ENCODE data around the gene CDV3. TPM values are rescaled to one million over a fixed set of nuclear protein-coding genes. Genes with fewer than 3 reads are reported as not detected.

Gene CDV3
- total RNA-seq, 2 experiments from 2014 or later, result 171 to 296 TPM

DNA sequence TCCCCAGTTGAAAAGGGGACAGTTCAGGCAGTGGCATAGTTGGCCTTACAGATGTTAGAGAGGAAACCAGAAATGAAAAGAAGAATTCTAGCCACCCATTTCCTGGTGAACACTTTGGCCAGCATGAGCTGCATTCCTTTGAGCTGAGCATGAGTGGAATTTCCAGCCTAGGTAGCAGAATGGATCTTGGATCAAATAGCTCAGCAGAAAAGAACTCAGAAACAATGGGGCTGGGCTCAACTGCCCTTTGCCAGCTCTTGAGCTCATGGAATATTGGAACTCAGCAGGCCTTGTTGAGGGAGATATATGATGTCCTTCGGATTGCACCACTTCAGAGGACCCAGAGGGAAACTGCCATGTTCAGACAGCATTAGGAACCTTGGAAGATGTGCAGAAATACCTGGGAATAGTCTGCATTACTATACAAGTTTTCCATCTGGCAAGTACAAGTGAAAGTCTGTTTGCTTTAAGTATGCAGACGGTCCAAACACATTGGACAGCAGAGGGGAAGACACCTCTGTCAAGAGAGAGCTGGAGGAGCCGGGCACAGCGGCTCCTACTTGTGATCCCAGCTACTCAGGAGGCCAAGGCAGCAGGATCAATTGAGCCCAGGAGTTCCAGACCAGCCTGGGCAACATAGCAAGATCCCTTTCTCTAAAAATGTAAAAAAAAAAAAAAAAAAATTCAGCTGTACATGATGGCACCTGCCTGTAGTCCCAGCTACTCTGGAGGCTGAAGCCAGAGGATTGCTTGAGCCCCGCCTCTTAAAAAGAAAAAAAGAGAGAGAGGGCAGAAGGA is 3.1 kb upstream of the CDV3 start:
- Histone ChIP-seq H3K4me3 (ENCODE audit: low read depth, low read length, poor library complexity, severe bottlenecking) (no peak overlapping the region), H2AFZ (ENCODE audit: low read length) (no peak overlapping the region), H3K9me3 (ENCODE audit: low read length) (no peaks in the 10 kb centered on the region), H3K9me2 (ENCODE audit: insufficient read depth, low read length) (no peaks in the 10 kb centered on the region), H3K79me2 (ENCODE audit: insufficient read depth, low read depth, low read length) (peaks cover 12% of the 10 kb centered on the region), H3K36me3 (ENCODE audit: insufficient read depth, low read length) (peaks cover 11% of the 10 kb centered on the region), H3K27ac (ENCODE audit: low read depth, low read length, poor library complexity, severe bottlenecking) (no peak overlapping the region), H3K4me1 (ENCODE audit: insufficient read depth, low read length, poor library complexity, severe bottlenecking) (peaks cover 64% of the 10 kb centered on the region), H3K4me2 (ENCODE audit: low read length) (peak overlapping the region; percentile 15; the same call in 1 of the 2 replicates), H4K20me1 (ENCODE audit: insufficient read depth, low read length) (peaks cover 10% of the 10 kb centered on the region)
- TF ChIP-seq EZH2phosphoT487 (IDR thresholded peaks at IDR 0.05; ENCODE audit: borderline replicate concordance, low read depth, low read length), result no peak
- no TSS peak for BruUV-seq (replicated peaks)
- ChIA-PET POLR2A (interaction anchor here (0.6 to 6.6 kb wide), 8 partner anchors 9 to 105 kb away, joined by 3 to 79 read pairs (median 4); no protein-coding TSS in a partner anchor), CTCF (ENCODE audit: unreplicated experiment) (interaction anchor here (0.6 to 0.8 kb wide), 3 partner anchors 17 to 121 kb away, joined by 3 to 4 read pairs (median 3); no protein-coding TSS in a partner anchor)
- peak; percentile 18 for DNase-seq (ENCODE audit: low spot score)
- intact Hi-C loops (cut with micrococcal nuclease; ENCODE audit: unreplicated experiment), result loop anchor here (10.0 kb wide), 1 partner anchor 234 kb away; the partner anchor contains the start of gene SRPRB

DNA sequence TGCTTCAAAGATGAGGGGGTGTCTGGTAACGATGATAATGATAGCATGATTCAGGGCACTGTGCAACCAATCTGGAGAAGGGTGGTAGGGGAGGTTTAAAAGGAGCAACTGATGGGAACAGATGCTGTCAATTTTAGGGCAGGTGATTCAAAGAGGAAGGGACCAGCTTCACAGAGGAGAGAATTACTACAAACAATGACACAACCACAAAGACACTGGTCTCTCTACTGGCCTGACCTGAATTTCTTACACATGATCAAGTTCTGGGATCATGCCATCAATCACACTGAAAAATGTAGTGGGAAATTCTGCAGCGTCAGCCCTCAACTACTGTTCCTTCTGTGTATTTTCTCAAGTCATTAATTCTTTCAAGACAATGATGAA is 2.6 kb upstream of the CDV3 start:
- Histone ChIP-seq H3K4me1 (ENCODE audit: insufficient read depth, low read length, poor library complexity, severe bottlenecking) (peaks cover 68% of the 10 kb centered on the region), H3K4me3 (ENCODE audit: low read depth, low read length, poor library complexity, severe bottlenecking) (no peak overlapping the region), H3K79me2 (ENCODE audit: insufficient read depth, low read depth, low read length) (peaks cover 17% of the 10 kb centered on the region), H4K20me1 (ENCODE audit: insufficient read depth, low read length) (peaks cover 16% of the 10 kb centered on the region), H3K4me2 (ENCODE audit: low read length) (no peak overlapping the region), H2AFZ (ENCODE audit: low read length) (no peak overlapping the region), H3K9me3 (ENCODE audit: low read length) (no peaks in the 10 kb centered on the region), H3K9me2 (ENCODE audit: insufficient read depth, low read length) (no peaks in the 10 kb centered on the region), H3K27ac (ENCODE audit: low read depth, low read length, poor library complexity, severe bottlenecking) (no peak overlapping the region), H3K36me3 (ENCODE audit: insufficient read depth, low read length) (peaks cover 17% of the 10 kb centered on the region)
- intact Hi-C loops (cut with micrococcal nuclease; ENCODE audit: unreplicated experiment), result loop anchor here (10.0 kb wide), 1 partner anchor 234 kb away; the partner anchor contains the start of gene SRPRB
- no TSS peak for BruUV-seq (replicated peaks)
- TF ChIP-seq EZH2phosphoT487 (IDR thresholded peaks at IDR 0.05; ENCODE audit: borderline replicate concordance, low read depth, low read length), result no peak
- TF ChIP-seq, protein P1, sequence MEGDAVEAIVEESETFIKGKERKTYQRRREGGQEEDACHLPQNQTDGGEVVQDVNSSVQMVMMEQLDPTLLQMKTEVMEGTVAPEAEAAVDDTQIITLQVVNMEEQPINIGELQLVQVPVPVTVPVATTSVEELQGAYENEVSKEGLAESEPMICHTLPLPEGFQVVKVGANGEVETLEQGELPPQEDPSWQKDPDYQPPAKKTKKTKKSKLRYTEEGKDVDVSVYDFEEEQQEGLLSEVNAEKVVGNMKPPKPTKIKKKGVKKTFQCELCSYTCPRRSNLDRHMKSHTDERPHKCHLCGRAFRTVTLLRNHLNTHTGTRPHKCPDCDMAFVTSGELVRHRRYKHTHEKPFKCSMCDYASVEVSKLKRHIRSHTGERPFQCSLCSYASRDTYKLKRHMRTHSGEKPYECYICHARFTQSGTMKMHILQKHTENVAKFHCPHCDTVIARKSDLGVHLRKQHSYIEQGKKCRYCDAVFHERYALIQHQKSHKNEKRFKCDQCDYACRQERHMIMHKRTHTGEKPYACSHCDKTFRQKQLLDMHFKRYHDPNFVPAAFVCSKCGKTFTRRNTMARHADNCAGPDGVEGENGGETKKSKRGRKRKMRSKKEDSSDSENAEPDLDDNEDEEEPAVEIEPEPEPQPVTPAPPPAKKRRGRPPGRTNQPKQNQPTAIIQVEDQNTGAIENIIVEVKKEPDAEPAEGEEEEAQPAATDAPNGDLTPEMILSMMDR (conservative IDR thresholded peaks at IDR 0.05; ENCODE audit: low read length), result no peak
- CTCF ChIA-PET (ENCODE audit: unreplicated experiment), result interaction anchor here (0.6 kb wide), 1 partner anchor 16 kb away, joined by 3 read pairs; no protein-coding TSS in a partner anchor
- POLR2A ChIA-PET, result interaction anchor here (0.6 to 6.6 kb wide), 6 partner anchors 21 to 106 kb away, joined by 3 to 79 read pairs (median 12); no protein-coding TSS in a partner anchor
- no peak for DNase-seq (ENCODE audit: low spot score)

DNA sequence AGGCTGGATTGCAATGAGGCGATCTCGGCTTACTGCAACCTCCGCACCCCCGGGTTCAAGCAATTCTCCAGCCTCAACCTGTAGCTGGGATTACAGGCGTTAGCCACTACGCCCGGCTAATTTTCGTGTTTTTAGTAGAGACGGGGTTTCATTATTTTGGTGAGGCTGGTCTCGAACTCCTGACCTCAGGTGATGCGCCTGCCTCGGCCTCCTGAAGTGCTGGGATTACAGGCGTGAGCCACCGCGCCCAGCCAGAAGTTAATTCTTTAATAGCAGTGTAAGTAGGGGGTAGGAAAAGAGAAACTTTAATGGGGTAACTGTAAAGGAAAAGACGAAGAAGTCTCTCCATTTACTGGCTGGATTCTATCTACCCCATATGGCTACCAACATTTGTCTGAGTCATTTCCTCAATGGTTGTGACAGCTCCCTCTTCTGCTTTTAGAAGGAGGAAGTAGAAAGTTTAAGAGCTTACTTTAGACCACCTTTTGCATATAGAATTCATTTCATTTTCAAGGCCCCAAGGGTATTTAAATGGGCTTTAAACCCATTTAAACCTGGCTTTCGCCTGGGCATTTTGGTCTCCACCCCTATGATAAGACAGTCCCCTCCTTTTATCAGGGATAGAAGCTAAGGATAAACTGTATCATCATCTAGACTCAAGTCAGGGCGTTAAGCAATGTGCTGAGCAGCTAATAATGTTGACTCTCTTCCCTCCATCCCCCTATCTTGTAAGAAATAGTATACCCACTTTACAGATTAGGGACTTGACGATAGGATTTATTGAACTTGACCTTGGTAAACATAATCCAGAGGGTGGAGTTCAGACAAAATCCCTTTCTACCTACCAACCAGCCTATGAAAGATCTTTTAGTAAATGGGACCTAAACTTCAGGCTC is 1.1 kb upstream of the CDV3 start:
- TF ChIP-seq, protein P1 (conservative IDR thresholded peaks at IDR 0.05; ENCODE audit: low read length), result 0 out of 2 replicates have a peak, but pooled peaks have one; percentile 20
- no peak for TF ChIP-seq EZH2phosphoT487 (IDR thresholded peaks at IDR 0.05; ENCODE audit: borderline replicate concordance, low read depth, low read length)
- Histone ChIP-seq H3K79me2 (ENCODE audit: insufficient read depth, low read depth, low read length) (peaks cover 32% of the 10 kb centered on the region), H3K4me3 (ENCODE audit: low read depth, low read length, poor library complexity, severe bottlenecking) (peak overlapping the region; percentile 69), H4K20me1 (ENCODE audit: insufficient read depth, low read length) (peaks cover 22% of the 10 kb centered on the region), H3K36me3 (ENCODE audit: insufficient read depth, low read length) (peaks cover 31% of the 10 kb centered on the region), H3K4me1 (ENCODE audit: insufficient read depth, low read length, poor library complexity, severe bottlenecking) (peaks cover 68% of the 10 kb centered on the region), H3K9me2 (ENCODE audit: insufficient read depth, low read length) (no peaks in the 10 kb centered on the region), H3K4me2 (ENCODE audit: low read length) (peak overlapping the region; percentile 98), H3K27ac (ENCODE audit: low read depth, low read length, poor library complexity, severe bottlenecking) (peak overlapping the region; percentile 98), H2AFZ (ENCODE audit: low read length) (peak overlapping the region; percentile 22; the same call in 1 of the 2 replicates), H3K9me3 (ENCODE audit: low read length) (no peaks in the 10 kb centered on the region)
- BruUV-seq (replicated peaks), result TSS peak; percentile 99
- CTCF ChIA-PET (ENCODE audit: unreplicated experiment), result interaction anchor here (0.6 to 2.1 kb wide), 9 partner anchors 22 to 914 kb away, joined by 3 to 9 read pairs (median 3); partner anchors contain the start of genes ANAPC13 and CEP63
- intact Hi-C loops (cut with micrococcal nuclease; ENCODE audit: unreplicated experiment), result loop anchor here (1.0 to 10.0 kb wide), 4 partner anchors 81 to 232 kb away; partner anchors contain the start of gene SRPRB
- DNase-seq (ENCODE audit: low spot score), result peak; percentile 91
- POLR2A ChIA-PET, result interaction anchor here (0.6 to 6.6 kb wide), 29 partner anchors 7 to 904 kb away, joined by 3 to 79 read pairs (median 4); partner anchors contain the start of gene TOPBP1
